Urinary bladder (tissue), 4 donors: ENCODE measurements around the gene IL20. TPM values are rescaled to one million over a fixed set of nuclear protein-coding genes. Genes with fewer than 3 reads are reported as not detected.
"Not testable (repeated sequence)": the region's sequence is repeated elsewhere in the genome, so short reads cannot be mapped to it uniquely, and the experiment has no call there.

ENCODE experiments used
- DNase-seq: peaks from one replicate; pipeline ENCODE4 v3.0.0-alpha.2; 2015; ENCODE audit errors: extremely low spot score
- H3K27ac ChIP-seq: one replicate; pipeline ENCODE4 v1.5.1; 2013; ENCODE audit warnings: low read depth, mild to moderate bottlenecking, moderate library complexity
- H3K36me3 ChIP-seq: one replicate; pipeline ENCODE4 v1.6.1; 2013; ENCODE audit warnings: mild to moderate bottlenecking, moderate library complexity; ENCODE audit not compliant: insufficient read depth
- H3K4me1 ChIP-seq: one replicate; pipeline ENCODE4 v1.6.1; 2013; ENCODE audit warnings: mild to moderate bottlenecking, moderate library complexity; ENCODE audit not compliant: insufficient read depth
- H3K4me3 ChIP-seq: one replicate; pipeline ENCODE4 v1.5.1; 2013; ENCODE audit warnings: low read depth, low read length
- WGBS: extraction: QIAGEN DNeasy Blood & Tissue Kit; methylation state at CpG from one replicate; pipeline ENCODE4 v1.1.7; 2013; 5-methylcytosine and 5-hydroxymethylcytosine counted together
- polyA plus RNA-seq: library from polyadenylated mRNA; stranded (reverse); fragments of 200-250 nt; gene quantifications from one replicate; pipeline ENCODE4 v1.2.3, GENCODE V29; 2013
- total RNA-seq: library from RNA; depleted of rRNA; stranded (reverse); fragments of >200 nt; gene quantifications from one replicate; pipeline ENCODE4 v1.2.3, GENCODE V29; 2014
- donor health status: healthy with polysubstance abuse.
- donor health status: healthy.

IL20 gene
- total and polyA plus RNA-seq, 2 donors, result not detected

GRCh38 chr1:206851341-206852010 is 13.9 kb upstream of the IL20 start:
- no peak for DNase-seq
- no peak overlapping the region for H3K4me3 ChIP-seq
- H3K27ac ChIP-seq, result no peak overlapping the region
- no peaks in the 10 kb centered on the region for H3K36me3 ChIP-seq
- 74% methylated on average over 5 of the region's 5 CpGs for WGBS
- H3K4me1 ChIP-seq, result no peaks in the 10 kb centered on the region

DNA sequence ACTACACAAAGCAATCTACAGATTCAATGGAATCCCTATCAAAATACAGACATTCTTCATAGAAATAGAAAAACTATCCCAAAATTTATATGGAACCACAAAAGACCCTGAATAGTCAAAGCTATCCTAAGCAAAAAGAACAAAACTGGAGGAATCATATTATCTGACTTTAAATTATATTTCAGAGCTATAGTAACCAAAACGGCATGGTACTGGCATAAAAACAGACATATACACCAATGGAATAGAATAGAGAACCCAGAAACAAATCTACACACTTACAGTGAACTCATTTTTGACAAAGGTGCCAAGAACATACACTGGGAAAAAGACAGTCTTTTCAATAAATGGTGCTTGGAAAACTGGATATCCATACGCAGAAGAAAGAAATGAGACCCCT is 12.8 kb upstream of the IL20 start:
- H3K36me3 ChIP-seq, H3K4me1 ChIP-seq, H3K27ac ChIP-seq, DNase-seq, H3K4me3 ChIP-seq: not testable (repeated sequence)
- WGBS, result 94% methylated on average over 2 of the region's 2 CpGs

- not testable (repeated sequence) for H3K4me1 ChIP-seq, H3K27ac ChIP-seq, H3K4me3 ChIP-seq, DNase-seq, H3K36me3 ChIP-seq
Measured at GRCh38 chr1:206853696-206854095, 11.7 kb upstream of the IL20 start.

DNA sequence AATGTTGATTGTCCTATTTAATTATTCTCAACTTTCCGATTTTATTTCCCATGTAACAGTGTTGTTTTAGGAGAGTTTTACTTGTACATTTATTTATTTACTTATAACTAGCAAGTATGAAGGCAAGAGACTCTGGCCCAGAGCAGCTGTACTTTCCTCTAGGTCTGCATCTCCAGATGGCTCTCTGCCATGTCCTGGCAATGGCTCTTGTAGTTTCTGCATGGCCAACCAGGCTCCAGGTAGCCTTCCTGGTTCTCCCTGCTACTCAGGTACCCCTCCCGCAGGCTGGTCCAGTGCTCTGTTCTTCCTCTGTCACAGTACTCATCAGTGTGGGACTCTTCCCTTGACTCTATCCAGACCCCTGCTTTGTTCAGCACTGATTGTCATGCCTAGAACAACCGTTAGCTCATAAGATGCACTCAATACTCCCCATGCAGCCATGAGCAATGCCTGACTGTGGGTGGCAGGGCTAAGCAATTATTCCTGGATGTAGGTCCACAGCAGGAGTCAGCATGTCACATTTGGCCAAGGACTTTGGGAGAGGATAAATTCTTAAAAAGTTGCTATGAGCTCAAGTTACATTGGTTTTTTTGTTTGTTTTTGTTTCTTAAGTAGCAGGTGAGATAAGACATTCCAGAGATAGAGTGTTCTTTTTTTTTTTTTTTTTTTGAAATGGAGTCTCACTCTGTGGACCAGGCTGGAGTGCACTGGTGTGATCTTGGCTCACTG is 10.9 kb upstream of the IL20 start:
- DNase-seq, result no peak
- Histone ChIP-seq H3K4me3 (no peak overlapping the region), H3K36me3 (no peaks in the 10 kb centered on the region), H3K4me1 (no peaks in the 10 kb centered on the region), H3K27ac (no peak overlapping the region)
- 77% methylated on average over 3 of the region's 3 CpGs for WGBS

GRCh38 chr1:206855859-206856258 is 9.6 kb upstream of the IL20 start:
- 85% methylated on average over 2 of the region's 2 CpGs for WGBS
- Histone ChIP-seq H3K27ac (no peak overlapping the region), H3K4me1 (no peaks in the 10 kb centered on the region), H3K36me3 (no peaks in the 10 kb centered on the region), H3K4me3 (no peak overlapping the region)
- DNase-seq, result no peak

DNA sequence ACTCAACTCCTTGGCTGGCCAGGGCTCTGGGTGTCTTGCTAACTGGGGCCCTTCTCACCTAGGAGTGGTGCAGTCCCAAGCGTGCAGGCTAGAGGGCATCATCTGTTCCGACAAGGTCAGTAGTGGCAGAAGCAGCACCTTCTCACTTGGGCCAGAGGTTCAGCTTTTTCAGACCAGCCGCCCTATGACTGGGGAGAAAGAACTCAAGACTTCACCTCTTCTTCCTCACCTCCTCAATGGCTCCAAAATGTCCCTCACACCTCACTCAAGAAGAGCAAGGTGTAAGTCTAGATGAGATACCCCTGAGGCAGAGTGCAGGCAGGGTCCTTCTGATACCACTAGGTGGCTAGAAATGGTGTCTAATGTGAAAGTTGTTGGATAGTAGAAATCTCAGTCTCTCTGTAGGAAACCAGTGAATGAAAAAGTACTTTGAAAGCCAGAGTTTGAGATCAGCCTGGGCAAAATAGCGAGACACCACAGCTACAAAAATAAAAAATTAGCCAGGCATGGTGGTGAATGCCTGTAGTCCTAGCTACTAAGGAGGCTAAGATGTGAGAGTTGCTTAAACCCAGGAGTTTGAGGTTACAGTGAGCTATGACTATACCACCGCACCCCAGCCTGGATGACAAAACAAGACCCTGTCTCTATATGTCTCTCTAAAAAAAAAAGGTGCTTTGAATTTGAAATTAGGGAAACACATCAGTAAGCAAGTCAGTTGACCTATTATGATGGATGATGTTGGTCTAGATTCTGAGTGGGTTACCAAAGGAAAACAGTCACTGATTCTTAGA is 8.6 kb upstream of the IL20 start:
- H3K27ac ChIP-seq, result no peak overlapping the region
- 91% methylated on average over 5 of the region's 5 CpGs for WGBS
- H3K36me3 ChIP-seq, result no peaks in the 10 kb centered on the region
- no peak overlapping the region for H3K4me3 ChIP-seq
- H3K4me1 ChIP-seq, result no peaks in the 10 kb centered on the region
- no peak for DNase-seq

DNA sequence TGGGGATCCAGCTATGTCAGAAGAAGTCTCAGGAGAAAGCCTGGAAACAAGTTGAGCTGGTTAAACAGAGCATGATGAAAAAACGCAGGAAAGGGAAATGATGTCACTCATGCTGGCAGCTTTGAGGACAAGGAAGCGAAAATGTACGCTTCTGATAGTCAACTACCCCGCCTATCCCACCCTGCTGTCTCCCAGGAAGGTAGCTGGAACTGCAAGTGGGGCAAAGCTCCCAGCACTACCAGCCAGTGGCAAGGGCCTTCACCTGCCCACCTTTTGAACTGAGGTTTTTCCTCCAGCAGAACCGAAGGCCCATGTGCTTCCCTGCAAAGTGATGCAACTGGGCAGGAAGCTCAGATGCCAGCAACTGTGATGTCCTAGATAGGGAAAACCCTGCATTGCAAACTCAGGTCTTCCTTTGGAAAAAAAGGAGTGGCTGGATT is 6.3 kb upstream of the IL20 start:
- no peaks in the 10 kb centered on the region for H3K36me3 ChIP-seq
- 72% methylated on average over 5 of the region's 5 CpGs for WGBS
- no peak overlapping the region for H3K4me3 ChIP-seq
- no peak overlapping the region for H3K27ac ChIP-seq
- no peaks in the 10 kb centered on the region for H3K4me1 ChIP-seq
- no peak for DNase-seq

- Histone ChIP-seq H3K36me3 (no peaks in the 10 kb centered on the region), H3K4me1 (no peaks in the 10 kb centered on the region), H3K27ac (no peak overlapping the region), H3K4me3 (no peak overlapping the region)
- 88% methylated on average over 4 of the region's 4 CpGs for WGBS
- DNase-seq, result no peak
Measured at GRCh38 chr1:206860165-206860564, 5.3 kb upstream of the IL20 start.

- Histone ChIP-seq H3K4me3 (no peak overlapping the region), H3K36me3 (no peaks in the 10 kb centered on the region), H3K27ac (no peak overlapping the region), H3K4me1 (no peaks in the 10 kb centered on the region)
- 62% methylated on average over 1 of the region's 1 CpG for WGBS
- no peak for DNase-seq
Measured at GRCh38 chr1:206863266-206863665, 2.2 kb upstream of the IL20 start.

DNA sequence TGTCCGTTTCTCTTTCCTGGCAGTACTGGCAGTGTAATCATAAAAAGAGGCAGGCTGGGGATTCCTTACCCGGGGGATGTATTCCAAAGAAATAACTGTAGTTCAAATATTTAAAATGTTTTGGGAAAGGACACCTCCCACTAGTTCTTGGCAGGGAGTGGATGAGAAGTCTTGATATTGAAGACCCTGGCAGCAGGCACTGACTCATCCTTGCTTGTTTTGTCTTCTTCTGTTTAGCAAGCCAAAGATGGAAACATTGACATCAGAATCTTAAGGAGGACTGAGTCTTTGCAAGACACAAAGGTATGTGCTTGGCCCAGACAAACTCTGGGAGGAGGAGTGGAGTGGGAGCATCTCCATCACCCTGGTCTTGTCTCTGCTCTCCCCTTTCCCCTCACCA is 639 bp downstream of the IL20 start:
- WGBS, result 35% methylated on average over 2 of the region's 2 CpGs
- Histone ChIP-seq H3K36me3 (no peaks in the 10 kb centered on the region), H3K27ac (no peak overlapping the region), H3K4me3 (no peak overlapping the region), H3K4me1 (no peaks in the 10 kb centered on the region)
- no peak for DNase-seq

DNA sequence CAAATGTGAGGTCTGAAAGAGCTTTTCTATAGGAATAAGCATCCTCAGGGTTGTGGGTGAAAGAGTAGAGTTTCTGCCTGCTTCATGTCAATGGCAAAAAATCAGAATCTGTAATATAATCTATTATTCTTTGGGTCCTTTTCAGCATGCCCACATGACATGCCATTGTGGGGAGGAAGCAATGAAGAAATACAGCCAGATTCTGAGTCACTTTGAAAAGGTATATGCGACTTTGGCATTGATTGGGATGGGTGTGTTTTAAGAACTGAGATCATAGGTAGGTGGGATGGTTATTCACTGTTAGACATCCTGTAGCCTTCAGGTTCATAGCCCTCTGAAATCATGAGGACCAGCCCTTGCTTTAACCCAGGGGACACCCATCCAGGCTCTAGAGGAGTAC is 1.8 kb downstream of the IL20 start:
- H3K36me3 ChIP-seq, result no peaks in the 10 kb centered on the region
- no peak for DNase-seq
- H3K27ac ChIP-seq, result no peak overlapping the region
- WGBS, result 98% methylated on average over 1 of the region's 1 CpG
- H3K4me3 ChIP-seq, result no peak overlapping the region
- H3K4me1 ChIP-seq, result no peaks in the 10 kb centered on the region

DNA sequence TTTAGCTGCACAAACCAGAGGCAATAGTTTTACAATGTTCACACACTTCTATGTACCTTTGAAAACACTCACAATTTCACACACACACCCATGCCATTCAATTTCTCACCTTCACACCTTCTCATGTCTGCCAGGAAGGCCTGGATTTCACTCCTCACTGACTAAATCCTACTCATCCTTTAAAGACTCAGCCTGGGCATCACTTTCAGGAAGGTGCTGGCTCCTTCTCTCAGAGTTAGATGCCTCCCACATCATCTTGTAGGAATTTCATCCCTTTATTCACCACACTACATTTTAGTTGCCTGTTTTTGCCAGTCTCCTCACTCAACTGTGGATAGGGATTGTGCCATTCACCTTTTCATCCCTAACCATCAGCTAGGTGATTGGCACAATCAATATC is 2.3 kb downstream of the IL20 start:
- no peak overlapping the region for H3K27ac ChIP-seq
- H3K4me3 ChIP-seq, result no peak overlapping the region
- no peak for DNase-seq
- no peaks in the 10 kb centered on the region for H3K36me3 ChIP-seq
- no peaks in the 10 kb centered on the region for H3K4me1 ChIP-seq

DNA sequence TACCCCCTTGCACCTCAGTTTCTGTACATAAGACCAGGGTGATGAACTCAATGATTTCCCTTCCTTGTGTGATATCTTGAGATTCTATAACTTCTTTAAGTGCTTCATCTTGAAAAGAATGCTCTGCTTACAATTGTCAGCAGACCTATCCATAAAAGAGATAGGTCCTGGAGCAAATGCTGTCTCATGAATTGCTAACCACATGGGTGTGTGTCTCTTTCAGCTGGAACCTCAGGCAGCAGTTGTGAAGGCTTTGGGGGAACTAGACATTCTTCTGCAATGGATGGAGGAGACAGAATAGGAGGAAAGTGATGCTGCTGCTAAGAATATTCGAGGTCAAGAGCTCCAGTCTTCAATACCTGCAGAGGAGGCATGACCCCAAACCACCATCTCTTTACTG is 2.8 kb downstream of the IL20 start:
- Histone ChIP-seq H3K4me1 (no peaks in the 10 kb centered on the region), H3K4me3 (no peak overlapping the region), H3K27ac (no peak overlapping the region), H3K36me3 (no peaks in the 10 kb centered on the region)
- DNase-seq, result no peak
- WGBS, result 44% methylated on average over 1 of the region's 1 CpG

GRCh38 chr1:206872139-206872538 is 6.7 kb downstream of the IL20 start:
- Histone ChIP-seq H3K4me1 (no peaks in the 10 kb centered on the region), H3K36me3 (no peaks in the 10 kb centered on the region), H3K27ac (no peak overlapping the region), H3K4me3 (no peak overlapping the region)
- DNase-seq, result no peak
- 60% methylated on average over 3 of the region's 3 CpGs for WGBS
